Activated effector memory CD4-positive, alpha-beta T cell treated with anti-CD3 and anti-CD28 coated beads, Interleukin-2, amount 50 U/mL, for 16 hours (primary cell): Measurements from ENCODE around the gene PLAC9.
A peak's percentile ranks its signal among the peaks of the same experiment; 100 is the strongest.

Source experiments
- DNase-seq: peaks from one replicate; pipeline ENCODE4 v3.0.0-alpha.2; 2020

PLAC9 gene

GRCh38 chr10:80140251-80140650, 7.7 kb downstream of the PLAC9 start:
- peak; percentile 27 for DNase-seq

GRCh38 chr10:80141696-80142460, 9.3 kb downstream of the PLAC9 start:
- peak; percentile 44 for DNase-seq

- DNase-seq = peak; percentile 69
Measured at GRCh38 chr10:80144067-80144695, 11.7 kb downstream of the PLAC9 start.

DNA sequence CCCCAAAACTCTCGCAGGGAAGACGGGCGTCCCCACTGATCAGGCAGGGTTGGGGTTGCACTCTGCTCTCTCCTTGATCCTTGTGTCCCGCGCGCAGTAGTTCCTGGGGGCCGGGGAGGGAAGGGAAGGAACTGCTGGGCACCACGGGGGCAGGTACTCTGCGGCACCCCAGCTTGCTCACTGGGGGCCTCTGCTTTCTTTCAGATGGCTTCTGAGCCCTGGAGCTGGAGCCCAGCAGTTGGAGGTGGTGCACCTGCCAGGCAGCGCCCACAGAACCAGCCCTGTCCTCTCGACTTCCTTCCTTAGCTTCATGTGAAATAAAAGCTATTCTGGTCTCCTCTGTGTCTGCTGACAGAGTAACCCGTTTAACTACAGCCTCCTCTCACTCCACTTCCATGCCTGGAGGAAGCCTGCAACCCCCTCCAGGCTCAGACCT, 12.2 kb downstream of the PLAC9 start:
- peak; percentile 69 for DNase-seq

- DNase-seq = peak; percentile 62
Measured at GRCh38 chr10:80145406-80146308, 13.1 kb downstream of the PLAC9 start.

DNA sequence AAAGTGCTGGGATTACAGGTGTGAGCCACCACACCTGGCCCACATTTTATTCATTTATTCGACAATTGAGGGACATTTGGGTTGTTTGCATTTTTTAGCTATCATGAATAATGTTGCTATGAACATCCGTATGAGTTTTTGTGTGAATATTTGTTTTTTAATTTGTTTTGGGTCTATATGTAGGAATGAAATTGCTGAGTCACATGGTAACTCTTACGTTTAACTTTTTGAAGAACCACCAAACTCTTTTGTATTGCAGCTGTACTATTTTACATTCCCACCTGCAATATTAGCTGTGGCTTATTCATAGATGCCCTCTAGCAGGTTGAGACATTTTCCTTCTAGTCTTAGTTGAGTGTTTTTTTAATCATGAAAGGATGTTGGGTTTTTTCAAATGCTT, 14.4 kb downstream of the PLAC9 start:
- DNase-seq = no peak

- no peak for DNase-seq
Measured at GRCh38 chr10:80148166-80148805, 15.8 kb downstream of the PLAC9 start.

- DNase-seq = no peak
Measured at GRCh38 chr10:80149123-80149522, 16.6 kb downstream of the PLAC9 start.

- DNase-seq = no peak
Measured at GRCh38 chr10:80150172-80150571, 17.6 kb downstream of the PLAC9 start.

DNA sequence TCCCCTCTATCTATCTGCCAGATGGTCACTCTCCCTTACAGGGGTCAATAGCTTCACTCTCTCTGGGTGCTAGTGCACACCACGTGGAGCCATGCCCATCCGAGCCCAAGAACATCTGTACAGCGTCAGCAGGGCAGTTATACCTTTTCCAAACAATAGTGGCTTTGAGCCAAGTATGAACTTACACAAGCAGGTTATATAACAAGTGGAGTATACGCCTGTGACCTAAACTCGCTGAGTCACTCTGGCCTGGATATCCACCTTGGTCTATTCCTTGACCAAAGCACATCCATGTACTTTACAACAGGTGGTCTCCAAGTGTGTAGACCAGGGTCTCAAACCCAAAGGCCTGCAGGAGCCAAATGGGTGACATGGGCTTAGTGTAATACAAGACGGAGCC, 20.3 kb downstream of the PLAC9 start:
- DNase-seq = no peak

- DNase-seq = no peak
Measured at GRCh38 chr10:80153460-80153859, 20.9 kb downstream of the PLAC9 start.

DNA sequence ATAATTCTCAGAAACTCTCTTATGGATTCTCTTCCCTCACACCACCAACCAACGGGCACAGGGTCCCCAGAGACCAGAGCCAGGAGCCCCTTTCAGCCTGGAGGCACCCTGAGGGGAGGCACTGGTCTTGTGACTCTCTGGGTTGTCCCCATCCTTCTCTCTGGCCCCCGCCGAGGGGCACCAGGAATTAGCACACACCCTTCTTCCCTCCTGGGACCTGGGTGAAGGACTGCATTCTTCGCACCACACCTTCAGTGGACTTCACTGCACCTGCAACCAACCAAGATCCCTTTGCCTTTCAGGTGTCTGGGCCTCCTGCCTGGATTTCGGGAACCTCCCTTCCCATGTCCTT, 22.1 kb downstream of the PLAC9 start:
- DNase-seq = no peak

- no peak for DNase-seq
Measured at GRCh38 chr10:80154978-80155695, 22.6 kb downstream of the PLAC9 start.

- no peak for DNase-seq
Measured at GRCh38 chr10:80155696-80156215, 23.2 kb downstream of the PLAC9 start.

DNA sequence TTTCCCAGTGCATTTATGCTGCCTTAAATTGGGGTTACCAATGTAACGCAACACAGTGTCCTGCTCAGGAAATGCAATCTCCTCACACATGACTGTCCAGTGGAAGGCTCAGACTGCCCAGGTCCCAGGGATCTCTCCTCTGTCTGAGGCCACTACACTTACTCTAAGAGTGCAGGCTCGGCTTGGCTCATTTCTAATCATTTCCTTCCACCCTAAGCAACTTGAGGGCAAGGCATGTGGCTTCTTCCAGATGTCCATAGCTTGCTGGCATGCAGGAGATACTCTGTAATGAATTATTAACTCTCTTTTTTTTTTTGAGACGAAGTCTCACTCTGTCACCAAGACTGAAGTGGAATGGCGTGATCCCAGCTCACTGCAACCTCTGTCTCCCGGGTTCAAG, 23.7 kb downstream of the PLAC9 start:
- DNase-seq = no peak

DNA sequence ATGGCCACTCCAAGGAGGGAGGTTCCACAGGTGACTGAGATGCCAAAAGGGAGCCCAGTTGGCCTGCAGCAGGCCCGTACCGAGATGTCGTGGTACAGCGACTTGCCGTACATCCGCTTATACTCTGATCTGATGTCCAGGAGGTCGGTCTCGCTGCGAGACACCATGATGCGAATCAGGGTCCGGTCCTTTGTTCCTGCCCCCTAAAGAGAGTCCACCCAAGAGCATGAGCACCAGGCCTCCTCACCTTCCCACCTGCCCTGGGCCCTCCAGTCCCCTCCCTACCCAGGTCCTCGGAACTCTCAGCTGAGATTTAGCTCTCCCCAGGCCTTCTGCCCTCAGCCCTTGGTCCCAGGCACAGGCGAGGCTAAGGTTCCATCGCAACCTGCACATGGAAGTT, 25.0 kb downstream of the PLAC9 start:
- no peak for DNase-seq

DNA sequence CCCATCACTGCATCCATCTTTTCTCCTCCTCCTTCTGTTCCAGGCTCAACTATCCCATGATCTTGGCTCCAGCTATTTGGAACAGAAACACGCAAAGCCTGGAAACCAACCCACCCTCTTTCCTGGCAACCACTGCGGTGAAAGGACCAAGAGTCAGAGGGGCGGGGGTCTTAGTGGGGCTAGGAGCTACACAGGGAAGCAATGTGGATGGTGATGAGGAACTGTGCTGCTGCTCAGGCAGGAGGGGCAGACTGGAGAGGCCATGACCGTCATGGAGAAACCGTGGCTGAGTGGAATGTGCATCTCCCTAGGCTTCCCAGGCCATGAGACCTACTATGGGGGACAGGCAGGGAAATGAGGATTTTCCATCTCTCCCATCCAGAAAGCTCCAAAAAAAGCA, 25.6 kb downstream of the PLAC9 start:
- DNase-seq = no peak

DNA sequence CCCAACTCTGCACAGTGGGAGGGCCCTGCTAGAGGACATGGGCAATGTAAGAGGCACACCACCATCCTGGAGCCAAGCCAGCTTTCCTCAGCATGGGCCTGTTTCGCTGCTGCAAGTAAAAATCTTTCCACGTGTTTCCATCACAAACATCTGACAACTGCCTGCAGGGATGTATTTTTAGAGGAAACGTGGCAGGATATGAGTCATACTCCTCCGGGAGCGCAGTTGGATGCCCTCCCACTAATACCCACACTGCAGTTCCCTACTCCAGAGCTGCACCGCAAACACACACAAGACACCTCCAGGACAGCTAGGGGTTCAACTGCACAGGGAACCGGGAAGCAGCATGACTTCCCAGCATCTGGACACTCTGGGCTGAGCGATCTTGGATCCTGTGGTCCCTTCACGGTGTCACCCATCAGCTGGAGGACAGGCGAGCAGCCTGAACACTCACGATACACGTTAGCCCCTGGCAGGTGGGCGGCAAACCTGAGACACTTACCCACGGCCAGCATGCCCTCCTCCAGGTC, 26.1 kb downstream of the PLAC9 start:
- no peak for DNase-seq

GRCh38 chr10:80159166-80159873, 26.8 kb downstream of the PLAC9 start:
- DNase-seq = no peak

DNA sequence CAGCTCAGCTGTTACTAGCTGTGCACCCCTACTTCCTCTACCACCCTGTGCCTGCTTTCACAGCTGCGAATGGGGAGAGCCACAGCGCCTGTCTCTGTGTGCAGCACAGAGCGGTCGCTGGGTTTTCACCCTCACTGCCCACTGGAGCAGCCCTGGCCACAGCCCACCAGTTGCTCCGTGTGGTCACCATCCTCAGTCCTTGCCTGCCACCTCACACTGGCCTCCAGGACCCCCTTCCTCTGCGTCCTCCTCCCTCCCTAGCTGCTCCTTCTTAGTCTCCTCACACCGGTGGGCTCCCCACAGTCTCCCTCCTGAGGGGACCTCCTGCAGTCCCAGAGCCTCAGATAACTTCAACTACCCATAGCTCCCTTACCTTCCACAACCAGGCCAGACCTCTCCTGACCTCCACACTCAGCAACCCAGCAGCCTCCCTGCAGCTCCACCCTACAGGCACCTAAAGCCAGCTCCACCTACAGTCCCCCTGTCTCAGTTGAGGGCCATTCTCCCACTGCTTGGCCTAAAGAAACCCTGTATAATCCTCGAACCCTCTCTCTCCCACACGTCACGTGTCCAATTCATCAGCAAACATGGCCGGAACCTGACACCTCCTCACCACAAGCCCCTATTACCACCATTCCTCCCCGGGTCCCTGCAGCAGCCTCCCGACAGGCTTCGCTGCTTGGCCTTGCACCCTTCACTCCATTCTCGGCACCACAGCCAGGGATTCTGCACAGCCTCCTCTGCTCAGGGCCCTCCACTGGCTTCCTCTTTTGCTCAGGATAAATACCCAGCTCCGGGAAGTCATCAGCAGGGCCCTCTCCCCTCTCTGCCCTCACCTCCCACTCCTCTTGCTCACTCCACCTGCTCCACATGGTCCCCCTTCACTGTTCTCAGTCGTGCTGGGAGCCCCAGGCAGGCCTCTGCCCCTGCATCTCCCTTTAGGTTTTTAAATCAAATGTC, 28.1 kb downstream of the PLAC9 start:
- no peak for DNase-seq
